Loucy (cell line): ENCODE data around the gene FRS2.

Source experiments
- H2AFZ ChIP-seq: fragments of 200-600 bp; sonication (generic); 2 replicates; pipeline ENCODE4 v1.6.0; 2016; ENCODE audit warnings: antibody characterized with exemption, mild to moderate bottlenecking, low read length, moderate library complexity
- H3F3A ChIP-seq: fragments of 200-600 bp; 2 replicates; pipeline ENCODE4 v1.6.0; 2016; ENCODE audit warnings: antibody characterized with exemption, low read depth, mild to moderate bottlenecking
- H3K27me3 ChIP-seq: fragments of 200-600 bp; sonication (generic); 2 replicates; pipeline ENCODE4 v1.6.1; 2014; ENCODE audit warnings: low read length, mild to moderate bottlenecking; ENCODE audit not compliant: insufficient read depth, poor library complexity, severe bottlenecking
- H3K36me3 ChIP-seq: fragments of 200-600 bp; sonication (generic); 2 replicates; pipeline ENCODE4 v1.6.1; 2016; ENCODE audit warnings: low read length; ENCODE audit not compliant: insufficient read depth
- H3K4me1 ChIP-seq: fragments of 200-600 bp; sonication (generic); 2 replicates; pipeline ENCODE4 v1.5.1; 2014; ENCODE audit warnings: low read length, mild to moderate bottlenecking; ENCODE audit not compliant: insufficient read depth, poor library complexity, severe bottlenecking
- H3K4me2 ChIP-seq: fragments of 200-600 bp; sonication (generic); 2 replicates; pipeline ENCODE4 v1.6.0; 2014; ENCODE audit warnings: antibody characterized with exemption, low read length, low read depth, mild to moderate bottlenecking; ENCODE audit not compliant: poor library complexity, severe bottlenecking
- H3K4me3 ChIP-seq: fragments of 200-600 bp; sonication (generic); 2 replicates; pipeline ENCODE4 v1.5.1; 2014; ENCODE audit warnings: low read length, mild to moderate bottlenecking, mixed read lengths; ENCODE audit not compliant: poor library complexity, severe bottlenecking
- H3K79me2 ChIP-seq: fragments of 200-600 bp; sonication (generic); 2 replicates; pipeline ENCODE4 v1.6.1; 2014; ENCODE audit warnings: low read length; ENCODE audit not compliant: insufficient read depth
- H3K9ac ChIP-seq: fragments of 200-600 bp; sonication (generic); 2 replicates; pipeline ENCODE4 v1.6.0; 2014; ENCODE audit warnings: mild to moderate bottlenecking, low read depth, low read length, moderate library complexity; ENCODE audit not compliant: poor library complexity, severe bottlenecking
- H3K9me2 ChIP-seq: fragments of 200-600 bp; sonication (generic); replicated peaks from 2 replicates; pipeline ENCODE4 v1.6.1; 2016; ENCODE audit warnings: low read depth, low read length, mixed read lengths
- H3K9me3 ChIP-seq: fragments of 200-600 bp; sonication (generic); 2 replicates; pipeline ENCODE4 v1.6.1; 2014; ENCODE audit warnings: mild to moderate bottlenecking, antibody characterized with exemption, low read length, low read depth; ENCODE audit not compliant: insufficient read depth
- H4K20me1 ChIP-seq: fragments of 200-600 bp; sonication (generic); 2 replicates; pipeline ENCODE4 v1.6.0; 2014; ENCODE audit warnings: antibody characterized with exemption, low read length, mild to moderate bottlenecking; ENCODE audit not compliant: insufficient read depth, poor library complexity, severe bottlenecking
- EZH2phosphoT487 ChIP-seq: fragments of 200-600 bp; IDR thresholded peaks from 2 replicates; pipeline ENCODE4 v1.6.1; 2018; ENCODE audit warnings: antibody characterized with exemption, mild to moderate bottlenecking, moderate library complexity, borderline replicate concordance
- TF ChIP-seq, protein P1 (sequence below): fragments of 200-600 bp; sonication (generic); conservative IDR thresholded peaks from 2 replicates; pipeline ENCODE4 v1.5.1; 2014; ENCODE audit warnings: mild to moderate bottlenecking, antibody characterized with exemption, low read length

Gene FRS2

GRCh38 chr12:69608114-69608513, 137.9 kb downstream of the FRS2 start:
- no peaks in the 10 kb centered on the region for H4K20me1 ChIP-seq
- H3K4me3 ChIP-seq = no peak overlapping the region
- H3K27me3 ChIP-seq = no peaks in the 10 kb centered on the region
- peaks cover 5% of the 10 kb centered on the region; the same call in 1 of the 2 replicates for H3K36me3 ChIP-seq
- TF ChIP-seq, protein P1, sequence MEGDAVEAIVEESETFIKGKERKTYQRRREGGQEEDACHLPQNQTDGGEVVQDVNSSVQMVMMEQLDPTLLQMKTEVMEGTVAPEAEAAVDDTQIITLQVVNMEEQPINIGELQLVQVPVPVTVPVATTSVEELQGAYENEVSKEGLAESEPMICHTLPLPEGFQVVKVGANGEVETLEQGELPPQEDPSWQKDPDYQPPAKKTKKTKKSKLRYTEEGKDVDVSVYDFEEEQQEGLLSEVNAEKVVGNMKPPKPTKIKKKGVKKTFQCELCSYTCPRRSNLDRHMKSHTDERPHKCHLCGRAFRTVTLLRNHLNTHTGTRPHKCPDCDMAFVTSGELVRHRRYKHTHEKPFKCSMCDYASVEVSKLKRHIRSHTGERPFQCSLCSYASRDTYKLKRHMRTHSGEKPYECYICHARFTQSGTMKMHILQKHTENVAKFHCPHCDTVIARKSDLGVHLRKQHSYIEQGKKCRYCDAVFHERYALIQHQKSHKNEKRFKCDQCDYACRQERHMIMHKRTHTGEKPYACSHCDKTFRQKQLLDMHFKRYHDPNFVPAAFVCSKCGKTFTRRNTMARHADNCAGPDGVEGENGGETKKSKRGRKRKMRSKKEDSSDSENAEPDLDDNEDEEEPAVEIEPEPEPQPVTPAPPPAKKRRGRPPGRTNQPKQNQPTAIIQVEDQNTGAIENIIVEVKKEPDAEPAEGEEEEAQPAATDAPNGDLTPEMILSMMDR = no peak
- no peak for TF ChIP-seq EZH2phosphoT487
- no peaks in the 10 kb centered on the region for H3K9me3 ChIP-seq
- H3F3A ChIP-seq = no peaks in the 10 kb centered on the region
- H3K4me2 ChIP-seq = no peak overlapping the region
- no peaks in the 10 kb centered on the region for H3K79me2 ChIP-seq
- H2AFZ ChIP-seq = no peak overlapping the region
- H3K9ac ChIP-seq = no peak overlapping the region
- H3K9me2 ChIP-seq = no peaks in the 10 kb centered on the region
- peaks cover 4% of the 10 kb centered on the region for H3K4me1 ChIP-seq

GRCh38 chr12:69610126-69610525, 139.9 kb downstream of the FRS2 start:
- TF ChIP-seq, protein P1 = no peak
- no peak for TF ChIP-seq EZH2phosphoT487
- Histone ChIP-seq H3K9me2 (no peaks in the 10 kb centered on the region), H3K4me2 (no peak overlapping the region), H3K9ac (no peak overlapping the region), H3F3A (no peaks in the 10 kb centered on the region), H3K79me2 (no peaks in the 10 kb centered on the region), H3K4me3 (no peak overlapping the region), H4K20me1 (no peaks in the 10 kb centered on the region), H3K4me1 (peaks cover 4% of the 10 kb centered on the region), H3K9me3 (no peaks in the 10 kb centered on the region), H3K36me3 (no peaks in the 10 kb centered on the region), H3K27me3 (no peaks in the 10 kb centered on the region), H2AFZ (no peak overlapping the region)

- H3K9me2 ChIP-seq = no peaks in the 10 kb centered on the region
Observed at GRCh38 chr12:69610729-69611128, 140.5 kb downstream of the FRS2 start, which contains the start of gene LRRC10. LRRC10 (minus strand) TSS chr12:69610907; CDS start chr12:69610838, 69 bp downstream.

More at GRCh38 chr12:69610729-69611128, 140.5 kb downstream of the FRS2 start, which contains the start of gene LRRC10:
- H3K4me1 ChIP-seq = peaks cover 4% of the 10 kb centered on the region
- H2AFZ ChIP-seq = no peak within 1 kb of the TSS
- no peaks in the 10 kb centered on the region for H3K27me3 ChIP-seq
- H3K9ac ChIP-seq = no peak within 1 kb of the TSS
- no peaks in the 10 kb centered on the region for H3K9me3 ChIP-seq
- TF ChIP-seq EZH2phosphoT487 = no peak
- TF ChIP-seq, protein P1 = no peak
- no peaks in the 10 kb centered on the region for H4K20me1 ChIP-seq
- no peaks in the 10 kb centered on the region for H3K36me3 ChIP-seq
- no peak within 1 kb of the TSS for H3K4me3 ChIP-seq
- no peak within 1 kb of the TSS for H3K4me2 ChIP-seq
- H3F3A ChIP-seq = no peaks in the 10 kb centered on the region
- no peaks in the 10 kb centered on the region for H3K79me2 ChIP-seq
